Midbrain (tissue), 1 donor: ENCODE data around the gene ZRANB3.

Experiments
- DNase-seq: peaks from one replicate; lab custom pipeline; 2025; lab: John Stamatoyannopoulos, UW

Gene ZRANB3

GRCh38 chr2:135174049-135174809 is 356.8 kb downstream of the ZRANB3 start:
- DNase-seq = no peak

- DNase-seq = no peak
Observed at GRCh38 chr2:135169900-135170753, 360.9 kb downstream of the ZRANB3 start.

- no peak for DNase-seq
Observed at GRCh38 chr2:135168204-135168856, 362.7 kb downstream of the ZRANB3 start.

- DNase-seq = no peak
Observed at GRCh38 chr2:135167273-135167672, 363.7 kb downstream of the ZRANB3 start.

GRCh38 chr2:135164431-135164830 is 366.6 kb downstream of the ZRANB3 start:
- no peak for DNase-seq

GRCh38 chr2:135163901-135164300 is 367.1 kb downstream of the ZRANB3 start:
- no peak for DNase-seq

- no peak for DNase-seq
Observed at GRCh38 chr2:135163306-135163705, 367.7 kb downstream of the ZRANB3 start.

- DNase-seq = no peak
Observed at GRCh38 chr2:135162786-135163185, 368.2 kb downstream of the ZRANB3 start.

- no peak for DNase-seq
Observed at GRCh38 chr2:135162377-135162776, 368.6 kb downstream of the ZRANB3 start.

GRCh38 chr2:135159191-135159590 is 371.8 kb downstream of the ZRANB3 start:
- no peak for DNase-seq

- DNase-seq = no peak
Observed at GRCh38 chr2:135157856-135158255, 373.2 kb downstream of the ZRANB3 start.

GRCh38 chr2:135154962-135155361 is 376.1 kb downstream of the ZRANB3 start:
- no peak for DNase-seq

GRCh38 chr2:135152361-135152760 is 378.7 kb downstream of the ZRANB3 start:
- DNase-seq = no peak

GRCh38 chr2:135151615-135152014 is 379.4 kb downstream of the ZRANB3 start:
- DNase-seq = no peak

- DNase-seq = no peak
Observed at GRCh38 chr2:135150725-135151124, 380.3 kb downstream of the ZRANB3 start.

GRCh38 chr2:135149251-135149650 is 381.8 kb downstream of the ZRANB3 start:
- no peak for DNase-seq

GRCh38 chr2:135144343-135144742 is 386.7 kb downstream of the ZRANB3 start:
- DNase-seq = no peak

GRCh38 chr2:135142323-135142722 is 388.7 kb downstream of the ZRANB3 start:
- no peak for DNase-seq

- no peak for DNase-seq
Observed at GRCh38 chr2:135140606-135141005, 390.4 kb downstream of the ZRANB3 start.

GRCh38 chr2:135132314-135132713 is 398.7 kb downstream of the ZRANB3 start:
- DNase-seq = no peak

- DNase-seq = no peak
Observed at GRCh38 chr2:135130751-135131150, 400.3 kb downstream of the ZRANB3 start.

- no peak for DNase-seq
Observed at GRCh38 chr2:135125940-135126339, 405.1 kb downstream of the ZRANB3 start.
